ENCODE measurements around the gene SSX2IP. TPM values are rescaled to one million over a fixed set of nuclear protein-coding genes. Genes with fewer than 3 reads are reported as not detected.

The SSX2IP gene
- polyA plus RNA-seq, 3 donors = 0.85 to 2.8 (median 2.2) TPM

DNA sequence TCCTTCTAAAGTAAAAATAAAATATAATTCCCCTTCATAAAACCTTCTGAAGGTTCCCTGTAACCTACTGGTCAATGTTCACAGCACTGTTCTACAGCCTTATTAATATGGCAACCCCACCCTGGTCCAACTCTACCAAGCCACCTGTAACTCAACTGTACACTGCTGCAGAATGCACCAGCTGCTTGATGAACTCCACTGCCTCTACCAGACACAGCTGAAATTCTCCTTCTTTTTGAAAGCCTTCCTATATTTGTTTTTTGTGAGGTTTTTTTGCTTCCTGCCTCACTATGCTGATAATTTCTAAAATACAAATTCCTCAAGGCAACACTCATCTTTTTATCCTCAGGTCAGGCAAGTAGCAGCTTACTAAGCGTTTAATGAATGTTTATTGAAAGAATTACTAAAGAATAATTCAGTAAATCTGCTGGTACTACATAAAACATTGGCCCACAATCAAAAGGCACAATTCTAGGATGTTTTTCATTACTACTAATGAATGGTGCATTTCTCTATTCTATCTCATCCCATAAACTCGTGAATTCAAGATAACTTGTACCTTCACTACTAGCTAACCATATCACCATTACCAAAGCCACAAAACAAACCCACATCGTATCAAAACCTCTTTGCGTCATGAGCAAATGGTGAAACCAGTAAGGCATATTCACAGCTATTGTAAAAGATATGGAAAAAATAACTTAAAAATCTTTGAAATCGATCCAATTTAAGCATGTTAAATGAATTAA lies 2.4 kb downstream of the SSX2IP start:
- intact Hi-C loops (cut with micrococcal nuclease) = loop anchor here in 1 of 2 donors (10.0 kb wide), 1 partner anchor 597 kb away; no protein-coding TSS in a partner anchor
- no peak overlapping the region for H3K27ac ChIP-seq (ENCODE audit: low read depth in 1 of 2, low read length in 2 of 2)
- no peaks in the 10 kb centered on the region for H3K36me3 Mint-ChIP-seq
- peaks cover 36% of the 10 kb centered on the region for H3K4me1 Mint-ChIP-seq
- no peak overlapping the region for H3K4me2 ChIP-seq (replicated peaks; ENCODE audit: extremely low read depth, low read length, poor library complexity, severe bottlenecking)
- H3K9ac ChIP-seq (ENCODE audit: insufficient read depth, low read length, poor library complexity, severe bottlenecking) = no peak overlapping the region
- no peak overlapping the region for H2AFZ ChIP-seq (ENCODE audit: insufficient read depth, low read depth, low read length, poor library complexity, severe bottlenecking)
- no peak overlapping the region for H3K4me3 ChIP-seq (replicated peaks in 1 of 3; ENCODE audit: low read depth in 2 of 3, low read length in 3 of 3)
- H3K27me3 Mint-ChIP-seq (ENCODE audit: low read depth in 3 of 3) = peaks cover 0 to 4% (median 3%) of the 10 kb centered on the region in 3 donors
- peaks cover 50% of the 10 kb centered on the region for H3K79me2 ChIP-seq (ENCODE audit: insufficient read depth, low read length)
- no peaks in the 10 kb centered on the region for H4K20me1 ChIP-seq (ENCODE audit: insufficient read depth, low read length)
- no peaks in the 10 kb centered on the region for H3K9me3 ChIP-seq (replicated peaks in 1 of 2; ENCODE audit: control insufficient read depth in 1 of 2, insufficient read depth in 1 of 2, low read length in 2 of 2)
- no peak for TF ChIP-seq CTCF (IDR thresholded peaks at IDR 0.05)
- no peaks in the 10 kb centered on the region for H3K9me3 Mint-ChIP-seq
- DNase-seq = no peak
- H3K27me3 ChIP-seq (ENCODE audit: control insufficient read depth in 2 of 2, insufficient read depth in 2 of 2, low read length in 2 of 2) = no peaks in the 10 kb centered on the region
- H3K27ac Mint-ChIP-seq = no peak overlapping the region
- H3K4me3 Mint-ChIP-seq = no peak overlapping the region
- H3K36me3 ChIP-seq (replicated peaks in 1 of 2; ENCODE audit: control insufficient read depth in 1 of 2, insufficient read depth in 2 of 2, low read length in 2 of 2) = no peaks in the 10 kb centered on the region
- 100% methylated on average over 1 of the region's 5 CpGs for WGBS (ENCODE audit: insufficient coverage)
- peaks cover 25 to 33% of the 10 kb centered on the region in 2 donors for H3K4me1 ChIP-seq (ENCODE audit: control insufficient read depth in 1 of 2, insufficient read depth in 2 of 2, low read length in 2 of 2)

- no peaks in the 10 kb centered on the region for H4K20me1 ChIP-seq (ENCODE audit: insufficient read depth, low read length)
- no peak overlapping the region for H3K9ac ChIP-seq (ENCODE audit: insufficient read depth, low read length, poor library complexity, severe bottlenecking)
- H3K4me2 ChIP-seq (replicated peaks; ENCODE audit: extremely low read depth, low read length, poor library complexity, severe bottlenecking) = no peak overlapping the region
- no peaks in the 10 kb centered on the region for H3K36me3 ChIP-seq (replicated peaks in 1 of 2; ENCODE audit: control insufficient read depth in 1 of 2, insufficient read depth in 2 of 2, low read length in 2 of 2)
- no peak overlapping the region for H3K4me3 ChIP-seq (replicated peaks in 1 of 3; ENCODE audit: low read depth in 2 of 3, low read length in 3 of 3)
- H3K27me3 Mint-ChIP-seq (ENCODE audit: low read depth in 3 of 3) = peaks cover 0 to 4% (median 3%) of the 10 kb centered on the region in 3 donors
- H3K4me1 ChIP-seq (ENCODE audit: control insufficient read depth in 1 of 2, insufficient read depth in 2 of 2, low read length in 2 of 2) = peaks cover 21 to 25% of the 10 kb centered on the region in 2 donors
- intact Hi-C loops (cut with micrococcal nuclease) = loop anchor here in 1 of 2 donors (10.0 kb wide), 1 partner anchor 599 kb away; no protein-coding TSS in a partner anchor
- H2AFZ ChIP-seq (ENCODE audit: insufficient read depth, low read depth, low read length, poor library complexity, severe bottlenecking) = no peak overlapping the region
- H3K27ac ChIP-seq (ENCODE audit: low read depth in 1 of 2, low read length in 2 of 2) = no peak overlapping the region
- H3K4me3 Mint-ChIP-seq = no peak overlapping the region
- no peak for TF ChIP-seq CTCF (IDR thresholded peaks at IDR 0.05)
- no peaks in the 10 kb centered on the region for H3K9me3 Mint-ChIP-seq
- no peak for DNase-seq
- peaks cover 30% of the 10 kb centered on the region for H3K4me1 Mint-ChIP-seq
- H3K27me3 ChIP-seq (ENCODE audit: control insufficient read depth in 2 of 2, insufficient read depth in 2 of 2, low read length in 2 of 2) = no peaks in the 10 kb centered on the region
- no peaks in the 10 kb centered on the region for H3K36me3 Mint-ChIP-seq
- H3K9me3 ChIP-seq (replicated peaks in 1 of 2; ENCODE audit: control insufficient read depth in 1 of 2, insufficient read depth in 1 of 2, low read length in 2 of 2) = no peaks in the 10 kb centered on the region
- peaks cover 54% of the 10 kb centered on the region for H3K79me2 ChIP-seq (ENCODE audit: insufficient read depth, low read length)
- WGBS (ENCODE audit: insufficient coverage) = no CpG with 5 or more reads among the region's 1 CpG
- H3K27ac Mint-ChIP-seq = peak overlapping the region in 2 of 7 donors; percentile 45 to 58
Measured at GRCh38 chr1:84686223-84686622, 4.0 kb downstream of the SSX2IP start.

Measured in CD14-positive monocyte (primary cell).